DMS53 (cell line): ENCODE measurements around the gene DCPS.
"Not testable (repeated sequence)": the region's sequence is repeated elsewhere in the genome, so short reads cannot be mapped to it uniquely, and the experiment has no call there.

Source experiments
- DNase-seq: peaks from one replicate; lab custom pipeline; 2025; lab: John Stamatoyannopoulos, UW

The DCPS gene

GRCh38 chr11:126361400-126361799 is 57.5 kb downstream of the DCPS start:
- DNase-seq: no peak

GRCh38 chr11:126362879-126363655 is 59.2 kb downstream of the DCPS start:
- DNase-seq: no peak

- DNase-seq: no peak
Observed at GRCh38 chr11:126363706-126364248, 59.9 kb downstream of the DCPS start.

GRCh38 chr11:126364735-126365134 is 60.9 kb downstream of the DCPS start:
- not testable (repeated sequence) for DNase-seq

GRCh38 chr11:126365508-126365907 is 61.6 kb downstream of the DCPS start:
- DNase-seq: not testable (repeated sequence)

GRCh38 chr11:126366064-126366822 is 62.4 kb downstream of the DCPS start:
- no peak for DNase-seq

GRCh38 chr11:126366823-126367654 is 63.2 kb downstream of the DCPS start:
- DNase-seq: not testable (repeated sequence)

- not testable (repeated sequence) for DNase-seq
Observed at GRCh38 chr11:126367806-126368205, 63.9 kb downstream of the DCPS start.

GRCh38 chr11:126368336-126369119 is 64.7 kb downstream of the DCPS start:
- peak; percentile 69 for DNase-seq

- no peak for DNase-seq
Observed at GRCh38 chr11:126370016-126370415, 66.2 kb downstream of the DCPS start.

- DNase-seq: no peak
Observed at GRCh38 chr11:126371595-126371994, 67.7 kb downstream of the DCPS start.

GRCh38 chr11:126373389-126374066 is 69.7 kb downstream of the DCPS start:
- DNase-seq: not testable (repeated sequence)

- not testable (repeated sequence) for DNase-seq
Observed at GRCh38 chr11:126374562-126375300, 70.9 kb downstream of the DCPS start.

- no peak for DNase-seq
Observed at GRCh38 chr11:126375726-126376125, 71.9 kb downstream of the DCPS start.

- no peak for DNase-seq
Observed at GRCh38 chr11:126378763-126379162, 74.9 kb downstream of the DCPS start.

GRCh38 chr11:126380909-126381308 is 77.0 kb downstream of the DCPS start:
- no peak for DNase-seq

GRCh38 chr11:126381960-126382359 is 78.1 kb downstream of the DCPS start:
- DNase-seq: not testable (repeated sequence)

- DNase-seq: not testable (repeated sequence)
Observed at GRCh38 chr11:126382641-126383040, 78.8 kb downstream of the DCPS start.

- DNase-seq: no peak
Observed at GRCh38 chr11:126383339-126384335, 79.8 kb downstream of the DCPS start.
